Measurements from ENCODE around the gene BCR.

- TF ChIP-seq CTCF (conservative IDR thresholded peaks at IDR 0.05; ENCODE audit: low read depth, low read length) = no peak
- no peak for TF ChIP-seq MXI1 (IDR thresholded peaks at IDR 0.05; ENCODE audit: borderline replicate concordance, low read depth, low read length)
- TF ChIP-seq SMC3 (IDR thresholded peaks at IDR 0.05; ENCODE audit: low read depth, low read length) = no peak
- TF ChIP-seq MAZ (IDR thresholded peaks at IDR 0.05; ENCODE audit: borderline replicate concordance, low read depth, low read length) = no peak
- no peak for TF ChIP-seq CEBPB (IDR thresholded peaks at IDR 0.05; ENCODE audit: low read depth, low read length)
- TF ChIP-seq RAD21 (IDR thresholded peaks at IDR 0.05; ENCODE audit: low read length) = no peak
- no peak for TF ChIP-seq BHLHE40 (IDR thresholded peaks at IDR 0.05; ENCODE audit: low read depth, low read length)
These were observed 4.4 kb downstream of the BCR start for GRCh38 chr22:23184764-23185113.

Measured in IMR-90 (cell line).